HEK293T (cell line): ENCODE results near the gene SEMA5A.

Source experiments
- CTCF ChIA-PET: fragments of 350-600 bp; formaldehyde crosslinking; extraction: SDS; loops from one replicate; lab custom pipeline; 2021; ENCODE audit warnings: antibody characterized with exemption, inconsistent platforms; lab: Yijun Ruan, JAX
- POLR2A ChIA-PET: fragments of 350-600 bp; formaldehyde crosslinking; extraction: SDS; loops from one replicate; lab custom pipeline; 2020; ENCODE audit warnings: antibody characterized with exemption, inconsistent platforms; lab: Yijun Ruan, JAX
- DNase-seq: peaks from one replicate; pipeline ENCODE4 v3.0.0; 2012; ENCODE audit warnings: mixed read lengths; ENCODE audit errors: extremely low spot score
- ARNT ChIP-seq: fragments of 450-650 bp; IDR thresholded peaks from 2 replicates; pipeline ENCODE4 v1.6.1; 2017; ENCODE audit warnings: mild to moderate bottlenecking
- BHLHE40 ChIP-seq: fragments of 450-650 bp; IDR thresholded peaks from 2 replicates; pipeline ENCODE4 v1.6.1; 2016; ENCODE audit warnings: mild to moderate bottlenecking, moderate library complexity, borderline replicate concordance
- CTBP1 ChIP-seq: fragments of 450-650 bp; IDR thresholded peaks from 2 replicates; pipeline ENCODE4 v1.6.1; 2016; ENCODE audit warnings: borderline replicate concordance
- ELF4 ChIP-seq: fragments of 450-650 bp; IDR thresholded peaks from 2 replicates; pipeline ENCODE4 v1.6.1; 2017; ENCODE audit warnings: antibody characterized with exemption
- FOXA1 ChIP-seq: fragments of 450-650 bp; IDR thresholded peaks from 2 replicates; pipeline ENCODE4 v1.6.1; 2016; ENCODE audit warnings: mild to moderate bottlenecking
- FOXK2 ChIP-seq: fragments of 450-650 bp; IDR thresholded peaks from 2 replicates; pipeline ENCODE4 v1.6.1; 2016; ENCODE audit warnings: mild to moderate bottlenecking
- FOXM1 ChIP-seq: fragments of 450-650 bp; IDR thresholded peaks from 2 replicates; pipeline ENCODE4 v1.6.1; 2017; ENCODE audit warnings: mild to moderate bottlenecking, borderline replicate concordance
- HDGF ChIP-seq: fragments of 450-650 bp; IDR thresholded peaks from 2 replicates; pipeline ENCODE4 v1.6.1; 2017; ENCODE audit warnings: antibody characterized with exemption, borderline replicate concordance
- L3MBTL2 ChIP-seq: fragments of 450-650 bp; conservative IDR thresholded peaks from 2 replicates; pipeline ENCODE4 v1.6.1; 2016; ENCODE audit warnings: mild to moderate bottlenecking
- LEF1 ChIP-seq: fragments of 450-650 bp; IDR thresholded peaks from 2 replicates; pipeline ENCODE4 v1.6.1; 2017; ENCODE audit warnings: mild to moderate bottlenecking, borderline replicate concordance
- NFRKB ChIP-seq: fragments of 450-650 bp; IDR thresholded peaks from 2 replicates; pipeline ENCODE4 v1.6.1; 2016; ENCODE audit warnings: mild to moderate bottlenecking, moderate library complexity
- SP1 ChIP-seq: fragments of 450-650 bp; IDR thresholded peaks from 2 replicates; pipeline ENCODE4 v1.6.1; 2017
- SUZ12 ChIP-seq: fragments of 450-650 bp; IDR thresholded peaks from 2 replicates; pipeline ENCODE4 v1.6.1; 2016; ENCODE audit warnings: mild to moderate bottlenecking
- TARDBP ChIP-seq: fragments of 450-650 bp; IDR thresholded peaks from 2 replicates; pipeline ENCODE4 v1.6.1; 2016
- ZNF384 ChIP-seq: fragments of 450-650 bp; IDR thresholded peaks from 2 replicates; pipeline ENCODE4 v1.6.1; 2016
- TF ChIP-seq, protein P1 (sequence below): fragments of 450-650 bp; IDR thresholded peaks from 2 replicates; pipeline ENCODE4 v1.6.1; 2016

SEMA5A gene

GRCh38 chr5:9335269-9335668 is 210.6 kb downstream of the SEMA5A start:
- DNase-seq = no peak
- ChIA-PET POLR2A (no interaction called here), CTCF (interaction anchor here (0.5 kb wide), 1 partner anchor 278 kb away, joined by 3 read pairs; no protein-coding TSS in a partner anchor)
- no peak for TF ChIP-seq TARDBP
- no peak for TF ChIP-seq NFRKB
- TF ChIP-seq BHLHE40 = no peak
- TF ChIP-seq, protein P1, sequence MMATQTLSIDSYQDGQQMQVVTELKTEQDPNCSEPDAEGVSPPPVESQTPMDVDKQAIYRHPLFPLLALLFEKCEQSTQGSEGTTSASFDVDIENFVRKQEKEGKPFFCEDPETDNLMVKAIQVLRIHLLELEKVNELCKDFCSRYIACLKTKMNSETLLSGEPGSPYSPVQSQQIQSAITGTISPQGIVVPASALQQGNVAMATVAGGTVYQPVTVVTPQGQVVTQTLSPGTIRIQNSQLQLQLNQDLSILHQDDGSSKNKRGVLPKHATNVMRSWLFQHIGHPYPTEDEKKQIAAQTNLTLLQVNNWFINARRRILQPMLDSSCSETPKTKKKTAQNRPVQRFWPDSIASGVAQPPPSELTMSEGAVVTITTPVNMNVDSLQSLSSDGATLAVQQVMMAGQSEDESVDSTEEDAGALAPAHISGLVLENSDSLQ = no peak
- TF ChIP-seq SUZ12 = no peak
- TF ChIP-seq SP1 = no peak
- TF ChIP-seq CTBP1 = no peak
- TF ChIP-seq HDGF = no peak
- TF ChIP-seq FOXM1 = no peak
- TF ChIP-seq FOXA1 = no peak
- no peak for TF ChIP-seq L3MBTL2
- TF ChIP-seq LEF1 = no peak
- TF ChIP-seq ELF4 = no peak
- no peak for TF ChIP-seq ARNT
- no peak for TF ChIP-seq FOXK2
- TF ChIP-seq ZNF384 = no peak

- POLR2A ChIA-PET = no interaction called here
- CTCF ChIA-PET = no interaction called here
- TF ChIP-seq BHLHE40 (no peak), FOXA1 (no peak), SP1 (no peak), NFRKB (no peak), LEF1 (no peak), CTBP1 (no peak), HDGF (no peak), ARNT (no peak), L3MBTL2 (no peak), ZNF384 (no peak)
- TF ChIP-seq, protein P1 = no peak
- DNase-seq = no peak
Measured at GRCh38 chr5:9332026-9332425, 213.8 kb downstream of the SEMA5A start.

GRCh38 chr5:9331372-9331771 is 214.5 kb downstream of the SEMA5A start:
- ChIA-PET POLR2A (no interaction called here), CTCF (no interaction called here)
- no peak for TF ChIP-seq FOXA1
- TF ChIP-seq NFRKB = no peak
- TF ChIP-seq L3MBTL2 = no peak
- TF ChIP-seq HDGF = no peak
- TF ChIP-seq BHLHE40 = no peak
- TF ChIP-seq, protein P1 = no peak
- TF ChIP-seq ELF4 = no peak
- TF ChIP-seq CTBP1 = no peak
- no peak for TF ChIP-seq SUZ12
- no peak for TF ChIP-seq FOXM1
- DNase-seq = no peak

- POLR2A ChIA-PET = no interaction called here
- CTCF ChIA-PET = no interaction called here
- TF ChIP-seq LEF1 (no peak), FOXM1 (no peak), FOXK2 (no peak), ZNF384 (no peak), BHLHE40 (no peak), SUZ12 (no peak), ARNT (no peak), CTBP1 (no peak)
- TF ChIP-seq, protein P1 = no peak
- DNase-seq = no peak
Measured at GRCh38 chr5:9329125-9329524, 216.8 kb downstream of the SEMA5A start.

DNA sequence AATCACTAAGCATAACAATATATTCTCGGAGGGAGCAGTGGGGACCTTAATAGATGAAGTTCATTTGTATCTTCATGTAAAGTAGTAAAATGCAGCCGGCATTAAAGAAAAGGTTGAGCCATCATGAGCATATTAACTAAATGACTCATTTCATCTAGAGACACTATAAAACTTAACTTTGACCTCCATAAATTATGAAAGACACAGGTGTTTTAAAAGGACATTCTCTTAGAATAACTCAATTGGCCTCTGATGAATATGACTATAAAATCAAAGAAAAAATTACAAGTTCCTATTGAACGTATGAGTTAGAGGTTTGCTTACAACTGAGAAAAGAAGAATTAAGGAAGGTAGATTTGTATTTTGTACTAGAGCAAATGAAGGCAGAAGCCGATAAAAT is 220.3 kb downstream of the SEMA5A start:
- CTCF ChIA-PET = no interaction called here
- DNase-seq = no peak
- TF ChIP-seq SP1 (no peak), ELF4 (no peak), LEF1 (no peak)
- TF ChIP-seq, protein P1 = no peak
- POLR2A ChIA-PET = no interaction called here
